ENCODE measurements around the gene CEP57L1.
A peak's percentile ranks its signal among the peaks of the same experiment; 100 is the strongest.
"Not testable (repeated sequence)": the region's sequence is repeated elsewhere in the genome, so short reads cannot be mapped to it uniquely, and the experiment has no call there.

The CEP57L1 gene

DNA sequence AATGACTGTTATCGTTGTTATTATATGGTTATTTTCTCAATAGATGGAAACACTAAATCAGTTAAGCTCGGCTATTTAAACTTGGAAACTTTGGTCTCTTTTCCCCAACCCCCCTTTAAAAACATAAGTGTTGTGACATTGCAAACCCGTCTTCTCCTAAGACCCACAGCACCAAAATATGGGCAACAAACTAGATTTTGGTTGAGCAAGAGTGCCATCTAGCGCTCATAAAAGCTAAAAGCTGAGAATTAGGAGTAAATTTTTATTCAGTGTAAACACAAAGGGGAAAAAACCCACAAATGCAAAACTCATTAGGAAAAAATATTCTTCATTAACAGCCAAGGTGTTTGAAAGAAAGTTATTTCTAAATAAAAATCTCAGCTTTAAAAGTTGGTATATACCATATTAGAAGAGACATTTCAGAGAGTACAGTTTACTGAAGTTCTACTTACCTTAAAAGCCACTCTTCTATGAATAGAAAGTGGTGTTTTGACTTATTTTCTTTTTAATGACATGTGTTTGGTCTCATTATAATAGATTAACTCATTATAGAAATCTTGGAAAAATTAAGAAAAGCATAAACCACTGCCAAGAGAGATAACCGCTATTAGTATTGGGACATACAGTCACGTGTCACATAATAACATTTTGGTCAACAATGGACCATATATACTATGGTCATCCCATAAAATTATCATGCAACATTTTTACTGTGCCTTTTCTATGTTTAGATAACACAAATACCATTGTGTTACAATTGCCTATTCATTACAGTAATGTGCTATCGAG is 21.8 kb upstream of the CEP57L1 start:
- DNase-seq (ENCODE audit: low read depth), result peak; percentile 12

DNA sequence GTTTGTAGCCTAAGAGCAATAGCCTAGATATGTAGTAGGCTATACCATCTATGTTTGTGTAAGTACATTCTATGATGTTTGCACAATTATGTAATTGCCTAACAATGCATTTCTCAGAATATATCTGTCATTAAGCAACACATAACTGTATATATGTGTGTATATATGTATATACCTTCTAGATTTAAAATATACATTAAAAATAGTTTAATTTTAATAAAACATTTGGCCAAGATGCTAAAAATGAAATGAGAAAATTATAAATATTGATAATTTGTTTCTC is 21.2 kb upstream of the CEP57L1 start:
- DNase-seq (ENCODE audit: low read depth), result no peak

DNA sequence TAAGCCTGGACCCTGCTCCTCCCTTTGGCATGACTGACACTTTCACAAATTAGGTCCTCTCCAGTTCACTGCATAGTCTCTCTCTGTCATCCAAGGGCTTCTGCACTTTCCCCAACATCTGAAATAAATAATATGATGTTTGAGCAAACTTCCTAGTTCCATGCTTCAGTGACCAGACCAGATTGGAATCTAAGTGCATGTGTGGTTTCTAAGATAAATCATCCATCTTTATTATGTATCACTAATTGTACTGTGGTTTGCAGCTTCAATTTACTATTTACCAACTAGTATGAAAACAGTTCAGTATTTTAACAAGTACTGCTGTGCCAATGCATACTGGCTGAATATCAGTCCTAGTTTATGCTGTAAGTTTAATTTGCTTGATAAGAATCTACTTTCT is 19.4 kb upstream of the CEP57L1 start:
- no peak for DNase-seq (ENCODE audit: low read depth)

DNA sequence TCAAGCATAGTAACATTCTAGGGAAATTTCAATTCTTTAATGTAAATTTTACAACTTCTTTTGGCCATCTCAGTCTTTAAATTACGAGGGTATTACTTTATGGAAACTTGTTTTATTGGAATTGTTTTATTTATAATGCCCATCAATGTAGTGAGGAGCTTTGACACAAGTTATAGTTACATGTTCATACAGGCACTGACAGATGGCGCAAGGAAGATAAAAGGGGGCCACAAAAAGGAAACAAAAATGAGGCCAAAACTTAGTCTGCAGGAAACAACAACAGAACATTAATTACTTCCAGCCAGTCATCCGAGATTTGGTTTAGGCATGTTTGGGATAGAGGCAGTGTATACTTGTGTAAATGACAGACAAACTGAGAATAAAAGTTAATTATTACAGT is 18.9 kb upstream of the CEP57L1 start:
- DNase-seq (ENCODE audit: low read depth), result no peak

DNA sequence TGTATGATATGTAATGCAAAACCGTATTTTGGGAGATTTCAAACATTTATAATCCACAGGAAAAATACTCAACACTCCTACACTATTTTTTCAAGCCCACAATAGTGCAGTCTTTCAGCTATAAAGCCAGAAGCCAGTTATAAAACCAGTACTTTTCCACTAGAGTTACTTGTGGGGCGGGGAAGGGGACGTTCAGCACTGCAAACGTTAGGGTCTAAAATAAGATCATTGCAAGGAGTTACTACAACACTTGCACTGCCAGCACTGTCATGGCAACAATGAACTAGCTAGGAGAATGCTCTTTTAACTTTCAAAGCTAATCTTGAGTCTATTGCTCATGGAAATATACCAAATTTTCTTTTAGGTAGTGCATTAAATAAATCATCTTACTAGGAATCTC is 15.3 kb upstream of the CEP57L1 start:
- DNase-seq (ENCODE audit: low read depth), result no peak

DNA sequence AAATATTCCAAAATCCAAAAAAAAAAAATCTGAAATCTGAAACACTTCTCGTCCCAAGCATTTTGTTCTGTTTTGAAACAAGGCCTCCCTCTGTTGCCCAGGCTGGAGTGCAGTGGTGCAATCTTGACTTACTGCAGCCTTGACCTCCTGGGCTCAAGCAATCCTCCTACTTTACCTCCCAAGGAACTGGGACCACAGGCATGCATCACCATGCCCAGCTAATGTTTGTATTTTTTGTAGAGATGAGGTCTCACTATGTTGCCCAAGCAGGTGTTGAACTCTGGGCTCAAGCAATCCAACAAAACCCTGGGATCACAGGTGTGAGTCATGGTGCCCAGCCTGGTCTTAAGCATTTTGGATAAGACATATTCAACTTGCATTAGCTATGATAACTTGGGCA is 14.3 kb upstream of the CEP57L1 start:
- DNase-seq (ENCODE audit: low read depth), result no peak

DNA sequence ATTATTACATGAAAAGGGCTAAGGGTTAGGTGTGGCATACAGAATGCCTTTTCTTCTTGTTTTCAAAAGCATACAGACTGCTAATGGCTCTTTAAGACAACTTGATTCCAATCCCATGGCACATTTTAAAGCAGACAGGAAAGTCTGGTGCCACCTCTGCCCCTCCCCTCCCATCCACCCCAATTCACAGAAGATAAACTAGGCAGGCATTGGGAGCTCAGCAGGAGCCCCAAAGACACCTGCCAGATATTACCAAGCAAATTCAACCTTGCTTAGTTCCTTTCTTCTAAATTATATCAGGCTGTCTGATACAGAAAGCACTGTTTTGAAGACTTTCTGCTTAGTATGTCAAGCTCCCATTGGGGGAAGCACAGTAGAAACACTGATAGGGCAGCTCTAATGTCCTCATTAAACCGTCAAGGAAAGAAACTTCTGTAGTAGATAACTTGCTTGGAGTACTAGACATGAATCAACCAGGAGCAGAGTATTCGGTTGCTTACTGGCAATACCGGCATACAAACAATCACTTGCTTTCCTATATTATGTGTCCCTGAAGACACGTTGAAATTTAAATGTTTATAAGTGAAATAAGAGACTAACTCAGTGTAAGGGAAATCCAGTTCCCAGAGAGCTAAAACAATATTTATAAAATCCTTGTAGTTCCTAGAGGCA is 13.7 kb upstream of the CEP57L1 start:
- DNase-seq (ENCODE audit: low read depth), result no peak

DNA sequence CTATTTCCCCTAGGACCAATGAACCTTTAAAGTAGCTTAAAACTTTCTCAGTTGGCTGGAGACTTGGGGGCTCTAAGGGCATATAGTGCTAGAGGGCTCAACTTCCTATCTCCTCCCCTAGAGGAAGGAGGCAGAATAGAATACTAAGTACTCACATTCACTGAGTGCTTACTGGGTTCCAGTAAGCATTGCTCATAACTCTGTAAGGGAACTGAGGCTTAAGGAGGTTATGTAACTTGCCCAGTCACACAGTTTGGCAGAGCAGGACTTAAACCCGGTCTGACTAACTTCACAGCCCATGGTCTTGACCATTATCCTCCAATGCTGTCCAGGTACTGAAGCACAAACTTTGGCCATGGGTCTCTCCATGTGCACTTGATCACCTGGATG is 13.1 kb upstream of the CEP57L1 start:
- no peak for DNase-seq (ENCODE audit: low read depth)

DNA sequence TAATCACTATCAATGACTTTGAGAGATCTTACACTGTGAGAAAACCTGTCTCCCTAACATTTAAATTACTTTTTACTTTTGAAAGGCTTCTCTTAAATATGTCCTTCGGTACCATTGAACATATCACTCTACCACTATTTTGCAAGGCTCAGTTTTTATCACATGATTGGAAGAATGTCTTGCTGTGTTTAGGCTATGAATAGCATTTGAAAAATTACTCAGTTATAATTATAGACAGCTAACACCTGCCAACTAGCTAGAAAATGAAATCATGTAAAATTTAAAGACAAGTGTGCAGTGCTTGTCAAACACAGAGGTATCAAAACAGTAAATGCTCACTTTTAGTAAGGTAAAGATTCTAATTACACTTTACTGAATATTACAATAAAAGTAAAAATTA is 11.7 kb upstream of the CEP57L1 start:
- DNase-seq (ENCODE audit: low read depth), result no peak

DNA sequence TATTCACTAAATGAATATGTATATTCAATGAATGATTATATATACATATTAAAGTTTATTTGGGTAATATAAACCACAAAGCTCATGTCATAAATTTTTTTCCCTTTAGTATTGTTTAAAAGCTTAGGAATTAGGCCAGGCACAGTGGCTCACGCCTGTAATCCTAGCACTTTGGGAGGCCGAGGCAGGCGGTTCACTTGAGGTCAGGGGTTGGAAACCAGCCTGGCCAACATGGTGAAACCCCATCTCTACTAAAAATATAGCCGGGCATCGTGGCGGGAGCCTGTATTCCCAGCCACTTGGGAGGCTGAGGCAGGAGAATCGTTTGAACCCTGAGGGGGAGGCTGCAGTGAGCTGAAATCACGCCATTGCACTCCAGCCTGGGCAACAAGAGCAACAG is 11.2 kb upstream of the CEP57L1 start:
- DNase-seq (ENCODE audit: low read depth), result not testable (repeated sequence)

DNA sequence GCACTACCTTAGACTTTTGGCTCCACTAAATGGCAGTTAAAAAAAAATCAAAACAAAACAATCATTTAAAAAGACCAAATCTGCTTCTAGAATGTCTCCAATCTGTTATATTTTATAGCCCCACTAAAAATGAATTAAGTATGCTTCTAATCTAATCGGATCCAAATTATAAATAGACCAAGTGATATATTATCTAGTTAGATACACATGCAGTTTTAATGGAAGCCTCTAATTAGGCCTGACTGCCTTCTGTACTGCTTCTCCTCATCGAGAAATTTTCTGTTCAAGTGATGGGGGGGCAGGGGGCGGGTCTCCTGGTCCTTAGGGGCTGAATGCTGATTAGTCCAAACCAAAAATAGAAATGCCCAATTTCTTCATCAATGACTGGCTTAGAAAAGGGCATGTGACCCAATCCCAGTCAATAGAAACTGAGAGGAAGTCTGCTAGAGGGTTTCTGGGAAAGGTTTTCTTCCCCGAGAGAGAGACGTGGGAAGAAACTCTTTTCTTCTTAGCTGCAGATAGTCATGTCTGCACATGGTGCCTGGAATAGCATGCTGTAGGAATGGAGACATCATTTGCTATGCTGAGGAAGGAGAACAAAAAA is 7.5 kb upstream of the CEP57L1 start:
- DNase-seq (ENCODE audit: low read depth), result no peak

DNA sequence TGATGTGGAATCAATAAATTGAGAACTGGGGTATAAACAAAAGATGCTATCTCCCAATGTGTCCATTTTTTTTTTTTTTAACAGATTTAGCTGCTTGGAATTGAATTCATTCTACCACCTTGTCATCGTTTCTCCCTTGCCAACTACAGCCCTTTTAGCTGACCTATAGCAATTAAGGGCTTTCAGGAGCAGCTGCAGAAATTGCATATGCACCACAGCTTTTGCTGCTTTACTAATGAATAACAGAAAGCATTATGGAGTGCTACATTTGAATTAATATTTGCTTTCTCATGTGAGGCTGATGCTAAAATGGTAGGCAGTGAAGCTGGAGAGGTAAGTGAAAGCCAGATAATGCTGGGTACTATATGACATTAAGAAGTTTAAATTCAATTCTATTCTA is 6.3 kb upstream of the CEP57L1 start:
- no peak for DNase-seq (ENCODE audit: low read depth)

DNA sequence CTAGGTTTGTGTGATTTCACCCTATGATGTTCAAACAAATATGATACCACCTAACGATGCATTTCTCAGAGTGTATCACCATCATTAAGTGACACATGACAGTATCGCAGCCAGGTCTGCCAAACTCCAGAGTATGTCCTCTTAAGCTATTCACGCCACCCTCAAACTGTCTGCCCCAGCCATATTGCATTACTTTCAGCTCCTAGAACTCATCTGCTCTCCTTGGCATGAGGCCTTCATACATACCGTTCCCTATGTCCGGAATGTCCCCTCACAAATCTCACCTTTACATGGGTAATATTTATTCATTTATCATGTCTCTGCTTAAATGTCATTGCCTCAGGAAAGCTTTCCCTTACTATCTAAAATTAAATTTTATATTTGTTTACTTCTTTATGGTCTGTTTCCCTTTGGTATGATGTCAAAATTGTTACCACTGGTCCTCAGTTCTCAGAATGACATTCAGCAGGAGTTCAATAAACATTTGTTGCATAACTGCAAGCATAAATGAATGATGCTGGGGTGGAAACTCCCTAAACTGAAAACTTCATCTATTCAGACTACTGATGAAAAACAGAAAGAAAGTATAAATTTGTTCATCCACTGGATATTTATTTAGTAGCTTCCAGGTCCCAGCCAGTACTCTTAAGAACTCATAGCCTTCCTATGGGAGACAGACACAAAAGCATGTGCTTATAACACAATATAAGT is 3.8 kb upstream of the CEP57L1 start:
- DNase-seq (ENCODE audit: low read depth), result no peak

DNA sequence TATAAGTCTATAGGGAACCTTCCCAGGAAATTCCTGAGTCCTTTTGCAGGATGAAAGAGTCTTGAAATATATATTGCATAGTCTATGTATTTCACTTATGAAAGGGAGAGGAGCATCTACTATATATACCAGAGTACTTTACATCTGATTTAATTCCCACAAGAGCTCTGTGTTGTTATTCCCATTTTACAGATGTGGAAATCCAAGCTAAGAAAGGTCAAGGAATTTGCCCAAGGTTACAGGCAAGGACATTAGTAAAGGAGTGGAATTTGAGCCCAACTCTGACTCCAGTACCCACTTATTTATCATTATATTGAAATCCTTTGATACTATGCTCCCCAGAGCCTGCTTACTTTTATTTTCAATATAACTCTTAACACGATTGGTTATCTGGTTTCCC is 3.2 kb upstream of the CEP57L1 start:
- DNase-seq (ENCODE audit: low read depth), result no peak

DNA sequence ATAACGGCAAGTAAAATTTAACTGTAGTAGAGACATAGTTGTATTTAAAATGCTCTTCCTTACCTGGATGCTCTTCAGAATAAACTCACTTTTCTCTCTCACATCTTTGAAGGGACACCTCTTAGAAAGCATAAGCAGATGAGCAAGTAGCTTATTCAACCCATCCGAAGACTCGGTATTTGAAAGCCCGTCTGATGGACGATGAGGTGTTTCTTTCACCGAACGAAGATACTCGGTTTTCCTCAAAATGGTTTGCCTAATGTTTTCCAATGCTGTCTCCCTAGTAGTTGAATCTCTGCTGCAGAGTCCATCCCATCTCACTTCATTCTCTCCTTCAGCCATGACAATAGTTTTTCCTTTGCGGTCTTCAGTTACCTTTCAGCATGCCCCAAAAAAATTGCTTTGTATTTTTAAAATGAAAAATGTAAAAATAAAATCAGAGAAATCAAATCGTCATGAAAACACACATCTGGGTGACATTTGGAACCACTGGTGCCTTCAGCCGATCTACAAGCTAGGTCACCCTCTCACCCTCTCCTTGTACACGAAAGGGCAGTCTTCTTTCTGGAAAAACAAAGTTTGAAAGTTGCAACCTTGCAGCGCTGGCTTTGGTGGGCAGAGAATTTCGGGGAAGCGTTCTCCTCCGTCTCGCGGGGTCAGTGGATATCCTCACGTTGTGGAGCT is 1.4 kb upstream of the CEP57L1 start:
- DNase-seq (ENCODE audit: low read depth), result no peak

DNA sequence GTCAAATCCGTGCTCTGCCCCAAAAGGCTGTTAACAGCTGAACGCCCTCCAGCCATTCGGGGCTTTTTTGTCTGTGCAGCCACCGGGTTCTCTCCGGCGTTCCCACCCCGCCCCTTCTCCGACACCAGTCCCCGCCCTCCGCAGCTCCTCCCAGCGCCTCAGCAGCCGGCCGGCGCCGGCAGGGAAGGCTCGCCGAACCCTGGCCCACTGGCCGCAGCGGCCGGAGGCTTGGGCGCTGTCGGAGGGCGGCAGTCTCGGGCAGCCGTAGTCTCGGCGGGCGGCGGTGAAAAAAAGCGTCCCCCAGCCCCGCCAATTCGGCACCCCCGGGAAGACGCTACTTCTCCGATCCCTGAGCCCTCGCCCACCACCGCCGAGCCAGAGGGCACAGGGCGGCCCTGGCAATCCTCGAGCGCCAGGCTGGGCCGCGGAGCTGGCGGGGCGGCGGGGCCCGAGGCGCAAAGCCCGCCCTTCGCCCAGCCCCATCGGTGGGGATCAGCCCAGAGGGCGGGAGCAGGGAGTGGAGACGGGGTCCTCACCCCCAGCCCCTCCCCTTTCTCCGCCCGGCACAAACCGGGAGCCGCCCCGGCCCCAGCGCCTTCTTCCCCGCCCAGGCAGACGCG is 781 bp upstream of the CEP57L1 start, which contains the start of gene SESN1:
SESN1 (minus strand) TSS at position 431 of the 620 bp plus-strand sequence. CDS start 773 bp downstream, outside the sequence.
- DNase-seq (ENCODE audit: low read depth), result peak; percentile 69

DNA sequence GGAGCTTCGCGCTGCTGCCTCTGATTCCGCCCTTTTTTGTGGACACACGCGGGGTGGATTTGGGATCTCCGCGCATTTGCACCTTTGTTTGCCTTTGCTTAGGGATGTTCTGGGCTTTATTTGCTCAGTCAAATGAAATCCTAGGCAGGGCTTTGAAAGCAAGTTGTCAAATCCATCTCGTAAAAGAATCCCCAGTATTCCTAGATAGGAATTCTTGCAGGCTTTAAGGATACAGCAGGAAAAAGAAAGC is 453 bp downstream of the CEP57L1 start:
- no peak for DNase-seq (ENCODE audit: low read depth)

DNA sequence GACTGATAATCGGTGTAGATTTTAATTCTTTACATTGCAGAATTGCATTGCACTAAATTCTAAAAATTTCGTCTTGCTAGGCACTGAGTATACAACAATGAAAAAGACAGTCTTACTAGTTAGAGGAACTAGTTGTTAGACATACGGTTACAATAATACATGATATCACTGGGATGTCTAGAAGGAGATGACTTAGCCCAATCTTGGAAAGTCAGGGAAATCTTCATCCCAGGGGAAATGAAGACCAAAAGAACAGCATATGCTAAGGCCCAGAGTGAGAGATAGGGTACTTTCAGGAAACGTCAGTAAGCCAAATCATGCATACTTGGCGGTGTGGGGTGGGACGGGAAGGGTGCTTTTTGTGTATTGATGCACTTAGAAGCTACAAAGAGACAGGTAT is 901 bp downstream of the CEP57L1 start:
- DNase-seq (ENCODE audit: low read depth), result no peak

DNA sequence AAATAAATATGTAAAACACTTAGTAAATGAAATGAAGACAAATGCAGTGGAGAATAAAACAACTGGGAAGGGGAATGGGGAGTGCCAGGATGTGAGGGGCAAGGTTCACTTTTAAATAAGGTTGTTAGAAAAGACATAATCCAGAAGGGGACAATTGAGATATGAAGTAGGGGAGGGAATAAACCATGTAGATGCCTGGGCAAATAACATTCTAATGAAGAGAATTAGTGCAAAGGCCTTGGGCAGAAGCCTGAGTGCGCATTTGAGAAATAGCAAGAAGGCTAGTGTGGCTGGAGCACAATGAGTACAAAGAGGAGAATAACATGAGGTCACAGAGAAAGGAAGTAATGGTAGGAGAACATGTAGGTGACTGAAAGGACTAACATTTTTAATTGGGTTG is 2.4 kb downstream of the CEP57L1 start:
- no peak for DNase-seq (ENCODE audit: low read depth)

DNA sequence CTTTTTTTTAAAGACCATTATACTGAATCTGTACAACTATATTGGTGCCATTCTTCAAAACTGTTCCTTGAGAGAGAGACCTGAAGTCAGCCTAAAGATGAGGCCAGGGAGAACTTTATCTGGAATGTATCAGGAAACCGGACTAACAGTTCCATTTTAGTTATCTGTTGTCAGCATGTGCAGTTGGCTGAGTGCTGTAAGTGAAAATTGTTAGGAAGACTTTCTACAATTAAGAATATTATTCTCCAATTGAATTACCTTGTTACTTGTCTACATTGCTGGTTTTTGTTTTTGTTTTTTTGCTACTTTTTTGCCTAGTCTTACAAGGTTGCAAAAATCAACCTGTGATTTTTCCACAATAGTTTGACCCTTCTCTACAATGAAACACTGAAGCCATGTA is 7.5 kb downstream of the CEP57L1 start:
- DNase-seq (ENCODE audit: low read depth), result no peak

DNA sequence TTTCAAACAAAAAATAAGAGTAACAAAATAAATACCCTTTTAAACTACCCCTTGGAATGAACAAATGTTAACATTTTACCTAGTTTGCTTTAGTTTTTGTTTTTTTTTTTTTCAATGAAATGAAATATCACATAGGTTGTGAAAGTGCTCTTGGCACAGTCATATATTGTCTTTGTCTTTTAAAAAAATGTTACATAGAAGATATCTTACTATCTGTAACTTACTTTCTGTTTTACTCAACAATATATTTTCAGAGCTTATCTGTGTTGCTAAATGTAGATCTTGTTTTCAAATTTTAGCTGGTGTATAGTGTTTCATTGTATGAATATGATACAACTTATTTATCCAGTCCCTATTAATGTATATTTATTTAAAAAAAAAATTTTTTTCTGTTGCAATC is 8.6 kb downstream of the CEP57L1 start:
- DNase-seq (ENCODE audit: low read depth), result no peak

DNA sequence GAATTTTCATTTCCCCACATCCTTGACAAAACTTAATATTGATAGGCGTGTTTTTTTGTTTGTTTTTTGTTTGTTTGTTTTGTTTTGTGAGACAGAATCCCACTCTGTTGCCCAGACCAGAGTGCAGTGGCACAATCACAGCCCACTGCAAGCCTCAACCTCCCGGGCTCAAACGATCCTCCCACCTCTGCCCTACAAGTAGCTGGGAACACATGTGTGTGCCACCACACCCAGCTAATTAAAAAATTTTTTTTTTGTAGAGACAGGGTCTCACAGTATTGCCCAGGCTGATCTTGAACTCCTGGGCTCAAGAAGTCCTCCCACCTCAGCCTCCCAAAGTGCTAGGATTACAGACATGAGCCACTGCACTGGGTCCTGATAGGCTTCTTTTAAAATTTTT is 9.2 kb downstream of the CEP57L1 start:
- no peak for DNase-seq (ENCODE audit: low read depth)

Data from activated T-cell treated with anti-CD3 and anti-CD28 coated beads for 1 hour (primary cell).